WERI-Rb-1 (cell line): ENCODE data around the gene CDH18.

ENCODE experiments used
- DNase-seq: peaks from one replicate; pipeline ENCODE4 v3.0.0-alpha.2; 2020
- H3K27ac ChIP-seq: fragments of 250-450 bp; sonication (Bioruptor Pico); 2 replicates; pipeline ENCODE4 v1.5.1; 2020; ENCODE audit warnings: mild to moderate bottlenecking, moderate library complexity
- H3K27me3 ChIP-seq: fragments of 250-450 bp; sonication (Bioruptor Pico); 2 replicates; pipeline ENCODE4 v1.5.1; 2021; ENCODE audit warnings: mild to moderate bottlenecking, low read depth, moderate library complexity; ENCODE audit not compliant: insufficient read depth, severe bottlenecking
- H3K36me3 ChIP-seq: fragments of 250-450 bp; sonication (Bioruptor Pico); 2 replicates; pipeline ENCODE4 v1.5.1; 2020; ENCODE audit warnings: mild to moderate bottlenecking, moderate library complexity
- H3K4me3 ChIP-seq: 2 replicates; pipeline ENCODE4 v1.5.1; 2011; ENCODE audit warnings: low read depth, mild to moderate bottlenecking, control low read depth, low read length
- H3K9me3 ChIP-seq: fragments of 250-450 bp; sonication (Bioruptor Pico); 2 replicates; pipeline ENCODE4 v1.5.1; 2021; ENCODE audit warnings: mild to moderate bottlenecking, moderate library complexity; ENCODE audit not compliant: severe bottlenecking
- TF ChIP-seq, protein P1 (sequence below): IDR thresholded peaks from 2 replicates; pipeline ENCODE4 v1.5.1; 2011; ENCODE audit warnings: low read depth, mild to moderate bottlenecking, control low read depth, inconsistent platforms, low read length

CDH18 gene

DNA sequence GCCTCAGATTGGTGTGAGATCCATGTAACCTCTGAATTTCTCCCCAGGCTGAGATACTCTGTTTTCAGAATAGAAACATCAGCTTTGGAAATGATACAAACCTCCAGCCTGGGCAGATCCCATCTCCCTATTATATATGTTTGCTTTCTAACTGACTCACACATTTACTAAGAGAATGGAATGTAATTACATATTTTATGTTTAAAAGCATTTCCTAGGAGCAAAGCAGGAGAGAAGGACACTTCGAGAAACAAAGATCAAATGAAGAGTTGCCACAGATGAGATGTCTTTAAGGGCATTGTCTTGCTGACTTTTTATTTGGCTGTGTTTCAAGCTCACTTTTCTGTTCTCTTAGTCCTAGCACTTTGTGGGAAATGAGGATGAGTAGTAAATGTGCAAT is 96.3 kb downstream of the CDH18 start:
- Histone ChIP-seq H3K4me3 (no peak overlapping the region), H3K27ac (no peak overlapping the region), H3K36me3 (no peaks in the 10 kb centered on the region), H3K27me3 (no peaks in the 10 kb centered on the region), H3K9me3 (no peaks in the 10 kb centered on the region)
- DNase-seq: no peak
- TF ChIP-seq, protein P1, sequence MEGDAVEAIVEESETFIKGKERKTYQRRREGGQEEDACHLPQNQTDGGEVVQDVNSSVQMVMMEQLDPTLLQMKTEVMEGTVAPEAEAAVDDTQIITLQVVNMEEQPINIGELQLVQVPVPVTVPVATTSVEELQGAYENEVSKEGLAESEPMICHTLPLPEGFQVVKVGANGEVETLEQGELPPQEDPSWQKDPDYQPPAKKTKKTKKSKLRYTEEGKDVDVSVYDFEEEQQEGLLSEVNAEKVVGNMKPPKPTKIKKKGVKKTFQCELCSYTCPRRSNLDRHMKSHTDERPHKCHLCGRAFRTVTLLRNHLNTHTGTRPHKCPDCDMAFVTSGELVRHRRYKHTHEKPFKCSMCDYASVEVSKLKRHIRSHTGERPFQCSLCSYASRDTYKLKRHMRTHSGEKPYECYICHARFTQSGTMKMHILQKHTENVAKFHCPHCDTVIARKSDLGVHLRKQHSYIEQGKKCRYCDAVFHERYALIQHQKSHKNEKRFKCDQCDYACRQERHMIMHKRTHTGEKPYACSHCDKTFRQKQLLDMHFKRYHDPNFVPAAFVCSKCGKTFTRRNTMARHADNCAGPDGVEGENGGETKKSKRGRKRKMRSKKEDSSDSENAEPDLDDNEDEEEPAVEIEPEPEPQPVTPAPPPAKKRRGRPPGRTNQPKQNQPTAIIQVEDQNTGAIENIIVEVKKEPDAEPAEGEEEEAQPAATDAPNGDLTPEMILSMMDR: no peak

DNA sequence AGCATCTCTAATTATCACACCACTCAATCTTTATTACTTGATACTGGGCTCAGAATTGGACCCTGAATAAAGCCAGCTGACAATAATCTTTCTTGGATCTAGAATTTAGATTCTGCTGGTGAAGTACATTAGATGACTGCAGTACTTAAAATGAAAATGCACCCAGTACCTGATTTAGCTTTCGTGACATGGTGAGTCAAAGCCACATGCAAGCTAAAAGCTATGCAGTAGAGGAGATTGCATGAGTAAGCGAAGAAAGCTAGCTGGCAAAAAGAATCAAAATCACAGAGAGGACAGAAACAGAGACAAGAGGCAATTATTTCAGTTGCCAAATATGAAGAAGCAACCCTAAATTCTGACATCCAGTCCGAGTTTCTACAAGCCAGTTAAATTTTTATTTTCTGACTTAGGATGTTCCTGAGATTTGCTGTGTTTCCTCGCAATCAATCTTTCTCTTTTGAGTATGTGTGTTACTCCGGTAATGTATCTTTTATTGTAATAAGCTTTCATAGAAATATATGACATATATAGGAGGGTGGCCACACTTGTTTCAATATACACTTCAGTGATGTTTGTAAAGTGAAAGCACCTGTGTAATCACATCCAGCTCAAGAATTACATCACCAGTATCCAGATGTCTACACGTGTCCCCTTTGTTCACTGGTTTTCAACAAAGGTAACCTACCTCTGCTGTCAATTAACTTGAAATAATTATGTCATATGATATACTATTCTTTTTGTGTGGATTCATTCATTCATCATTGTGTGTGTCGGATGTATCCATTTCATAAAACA is 101.7 kb downstream of the CDH18 start:
- Histone ChIP-seq H3K27ac (no peak overlapping the region), H3K9me3 (no peaks in the 10 kb centered on the region), H3K4me3 (no peak overlapping the region), H3K27me3 (no peaks in the 10 kb centered on the region), H3K36me3 (no peaks in the 10 kb centered on the region)
- no peak for DNase-seq
- TF ChIP-seq, protein P1: no peak

DNA sequence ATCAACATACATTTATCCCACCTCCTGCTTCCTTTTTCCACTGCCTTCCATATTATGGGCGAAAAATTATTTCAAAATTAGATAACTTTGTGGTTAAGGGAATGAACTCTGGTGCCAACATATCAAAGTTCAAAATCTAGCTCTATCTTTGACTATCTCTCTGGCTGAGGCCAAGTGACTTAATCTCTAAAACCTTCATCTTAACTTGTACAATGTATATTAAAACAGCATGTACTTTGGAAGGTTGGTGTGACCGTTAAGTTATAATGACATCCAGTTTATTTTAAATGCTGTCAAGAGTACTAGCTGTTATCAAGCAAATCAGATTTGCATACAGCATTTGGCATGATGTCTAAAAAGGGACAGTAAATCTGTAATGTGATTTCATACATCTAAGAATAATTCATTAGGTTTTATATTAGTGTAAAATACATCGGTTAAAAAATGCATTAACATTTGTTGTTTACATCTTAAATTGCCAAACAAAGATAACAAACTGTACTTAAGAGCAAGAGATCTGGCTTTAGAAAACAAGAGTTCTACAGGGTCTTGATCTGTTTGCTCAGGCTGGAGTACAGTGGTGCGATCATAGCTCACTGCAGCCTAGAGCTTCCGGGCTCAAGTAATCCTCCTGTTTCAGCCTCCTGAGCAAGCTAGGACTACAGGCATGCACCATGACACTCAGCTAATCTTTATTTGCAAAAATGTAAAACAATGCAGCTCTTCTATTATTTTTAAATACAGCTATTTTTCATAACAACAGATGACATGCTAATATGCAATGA is 102.8 kb downstream of the CDH18 start:
- Histone ChIP-seq H3K4me3 (no peak overlapping the region), H3K9me3 (no peaks in the 10 kb centered on the region), H3K27ac (no peak overlapping the region), H3K36me3 (no peaks in the 10 kb centered on the region), H3K27me3 (no peaks in the 10 kb centered on the region)
- TF ChIP-seq, protein P1: no peak
- DNase-seq: no peak

DNA sequence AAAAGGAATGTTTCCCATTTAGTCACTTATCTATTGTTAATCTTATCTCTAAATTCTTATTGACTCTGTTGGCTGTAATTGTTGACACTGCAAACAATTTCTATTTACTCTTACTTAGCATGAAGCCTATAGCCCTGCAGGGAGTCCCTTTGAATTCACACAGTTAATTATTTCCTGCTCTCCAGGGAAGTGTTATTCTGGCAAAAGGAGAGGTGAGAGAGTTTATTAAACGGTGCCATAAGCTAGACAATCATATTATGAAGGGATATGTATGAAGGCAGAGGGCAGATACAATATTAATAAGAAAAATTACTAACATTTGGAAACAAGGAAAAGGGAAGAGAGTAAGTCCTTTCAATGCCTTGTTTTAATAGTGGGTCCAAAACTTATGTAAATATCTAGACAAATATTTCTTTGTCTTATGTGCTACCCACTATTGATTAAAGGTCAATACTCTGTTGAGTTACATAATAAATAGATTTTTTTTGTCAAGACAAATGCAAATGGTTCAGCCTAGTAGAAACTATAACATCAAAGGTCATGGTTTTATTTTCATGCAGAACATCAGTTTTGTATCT is 107.1 kb downstream of the CDH18 start:
- Histone ChIP-seq H3K4me3 (no peak overlapping the region), H3K36me3 (no peaks in the 10 kb centered on the region), H3K27ac (no peak overlapping the region), H3K27me3 (no peaks in the 10 kb centered on the region), H3K9me3 (no peaks in the 10 kb centered on the region)
- TF ChIP-seq, protein P1: no peak
- DNase-seq: no peak

DNA sequence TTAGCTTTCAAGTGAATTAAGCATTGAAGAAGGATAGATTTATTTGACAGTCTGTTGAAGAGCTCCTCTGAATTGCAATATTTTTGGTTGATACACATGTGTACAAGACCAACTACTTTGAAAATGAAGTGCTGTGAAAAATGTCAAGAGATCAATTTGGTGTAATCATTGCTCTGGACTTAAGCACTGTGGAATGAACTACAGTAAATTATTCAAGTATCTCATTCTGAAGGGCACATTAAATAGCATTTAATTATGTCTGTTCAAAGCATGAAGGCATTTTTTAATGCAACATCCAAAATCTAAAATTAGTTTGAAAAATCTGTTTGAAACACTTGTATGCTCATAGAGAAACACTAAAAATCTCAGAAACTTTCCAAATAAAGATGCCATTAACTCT is 107.5 kb downstream of the CDH18 start:
- DNase-seq: no peak
- H3K27ac ChIP-seq: no peak overlapping the region
- TF ChIP-seq, protein P1: no peak
- H3K4me3 ChIP-seq: no peak overlapping the region
- H3K36me3 ChIP-seq: no peaks in the 10 kb centered on the region
- no peaks in the 10 kb centered on the region for H3K27me3 ChIP-seq
- H3K9me3 ChIP-seq: no peaks in the 10 kb centered on the region
